ENCODE measurements around the gene RAB15. TPM values are rescaled to one million over a fixed set of nuclear protein-coding genes. Genes with fewer than 3 reads are reported as not detected.

The RAB15 gene
- total and polyA plus RNA-seq, 7 donors, result 3.1 to 61.9 (median 18.0) TPM

GRCh38 chr14:64899958-64900357 is 72.2 kb downstream of the RAB15 start:
- DNase-seq, result no peak
- no peak for TF ChIP-seq CTCF (IDR thresholded peaks at IDR 0.05)
- intact Hi-C loops (cut with DNase I), result no loop called here
- H3K27ac ChIP-seq, result no peak overlapping the region
- H3K9me3 ChIP-seq, result no peaks in the 10 kb centered on the region
- H3K4me1 ChIP-seq, result no peaks in the 10 kb centered on the region
- ATAC-seq, result no peak
- no peak overlapping the region for H3K4me3 ChIP-seq
- H3K27me3 ChIP-seq (ENCODE audit: insufficient read depth in 3 of 3, low read length in 2 of 3), result no peaks in the 10 kb centered on the region
- WGBS, 3 donors, result 74 to 96% (median 82%) methylated on average over 1 of the region's 1 CpG
- no peaks in the 10 kb centered on the region for H3K36me3 ChIP-seq (ENCODE audit: insufficient read depth in 1 of 2, low read depth in 1 of 2)

Other genes with a start within 250 kb of the RAB15 start
- 100 to 1,000 TPM; 374 to 540 (median 492) TPM for gene SPTB, start 92.4 kb downstream of the RAB15 start, total RNA-seq
- gene SPTB, start 92.4 kb downstream of the RAB15 start, polyA plus RNA-seq, result 100 to 1,000 TPM in 2 of 3 donors, 10 to 100 TPM in 1; 43.4 to 213 (median 153) TPM
- 100 to 1,000 TPM in 2 of 4 donors, 10 to 100 TPM in 2; 77.9 to 112 (median 94.1) TPM for gene CHURC1, start 57.9 kb downstream of the RAB15 start, total RNA-seq
- 10 to 100 TPM; 31.4 to 67.7 (median 53.4) TPM for gene CHURC1, start 57.9 kb downstream of the RAB15 start, polyA plus RNA-seq
- not detected for gene GPX2, start 29.6 kb downstream of the RAB15 start, total RNA-seq
- under 1 TPM in 2 of 3 donors, not detected in 1; 0.04 to 0.21 TPM for gene GPX2, start 29.6 kb downstream of the RAB15 start, polyA plus RNA-seq
- 10 to 100 TPM; 18.8 to 28.8 (median 20.1) TPM for gene FNTB, start 14.6 kb upstream of the RAB15 start, total RNA-seq
- gene FNTB, start 14.6 kb upstream of the RAB15 start, polyA plus RNA-seq, result 10 to 100 TPM; 10.2 to 25.4 (median 11.9) TPM
- gene MAX, start 130.2 kb upstream of the RAB15 start, total RNA-seq, result 100 to 1,000 TPM in 1 of 4 donors, 10 to 100 TPM in 3; 44.7 to 115 (median 55.9) TPM
- 10 to 100 TPM; 44.5 to 83.6 (median 50.6) TPM for gene MAX, start 130.2 kb upstream of the RAB15 start, polyA plus RNA-seq